Neural progenitor cell (in vitro differentiated cells): Measurements from ENCODE around the gene AUNIP. TPM values are rescaled to one million over a fixed set of nuclear protein-coding genes. Genes with fewer than 3 reads are reported as not detected.

Source experiments
- DNase-seq: peaks from one replicate; pipeline ENCODE4 v3.0.0-alpha.2; 2016; ENCODE audit warnings: low spot score
- H2AFZ ChIP-seq: fragments of 200-600 bp; sonication (generic); replicated peaks from 2 replicates; pipeline ENCODE4 v1.6.1; 2016; ENCODE audit warnings: antibody characterized with exemption
- H3F3A ChIP-seq: fragments of 200-600 bp; sonication (generic); 2 replicates; pipeline ENCODE4 v1.6.1; 2016; ENCODE audit warnings: antibody characterized with exemption, low read depth
- H3K27ac ChIP-seq: fragments of 200-600 bp; sonication (generic); 2 replicates; pipeline ENCODE4 v1.5.1; 2016; ENCODE audit warnings: mild to moderate bottlenecking
- H3K27me3 ChIP-seq: fragments of 200-600 bp; sonication (generic); 2 replicates; pipeline ENCODE4 v1.6.1; 2016; ENCODE audit warnings: mild to moderate bottlenecking, moderate library complexity
- H3K36me3 ChIP-seq: fragments of 200-600 bp; sonication (generic); 2 replicates; pipeline ENCODE4 v1.5.1; 2016
- H3K4me1 ChIP-seq: fragments of 200-600 bp; sonication (generic); 2 replicates; pipeline ENCODE4 v1.6.1; 2016; ENCODE audit warnings: mixed run types
- H3K4me2 ChIP-seq: fragments of 200-600 bp; sonication (generic); 2 replicates; pipeline ENCODE4 v1.6.1; 2016
- H3K4me3 ChIP-seq: fragments of 200-600 bp; sonication (generic); 2 replicates; pipeline ENCODE4 v1.5.1; 2016
- H3K79me2 ChIP-seq: fragments of 200-600 bp; sonication (generic); 2 replicates; pipeline ENCODE4 v1.6.1; 2016; ENCODE audit warnings: low read depth
- H3K9ac ChIP-seq: fragments of 200-600 bp; sonication (generic); 2 replicates; pipeline ENCODE4 v1.6.1; 2016
- H3K9me3 ChIP-seq: fragments of 200-600 bp; sonication (generic); 2 replicates; pipeline ENCODE4 v1.5.1; 2016; ENCODE audit warnings: low read depth
- H4K20me1 ChIP-seq: fragments of 200-600 bp; sonication (generic); 2 replicates; pipeline ENCODE4 v1.6.1; 2016; ENCODE audit warnings: low read depth
- H3K27ac Mint-ChIP-seq: 3 replicates; pipeline ENCODE4 v1.8.0; 2021; ENCODE audit warnings: mixed read lengths
- H3K27me3 Mint-ChIP-seq: 2 replicates; pipeline ENCODE4 v1.8.0; 2022; ENCODE audit warnings: low read depth, mild to moderate bottlenecking, inconsistent platforms, moderate library complexity, mixed read lengths; ENCODE audit not compliant: insufficient read depth
- H3K36me3 Mint-ChIP-seq: 3 replicates; pipeline ENCODE4 v1.8.0; 2021; ENCODE audit warnings: mixed read lengths
- H3K4me1 Mint-ChIP-seq: 3 replicates; pipeline ENCODE4 v1.8.0; 2021; ENCODE audit warnings: mixed read lengths
- H3K4me3 Mint-ChIP-seq: 3 replicates; pipeline ENCODE4 v1.8.0; 2021; ENCODE audit warnings: mild to moderate bottlenecking, moderate library complexity, mixed read lengths
- H3K9me3 Mint-ChIP-seq: 3 replicates; pipeline ENCODE4 v1.8.0; 2020; ENCODE audit warnings: mixed read lengths
- CTCF ChIP-seq: fragments of 200-600 bp; sonication (generic); IDR thresholded peaks from 2 replicates; pipeline ENCODE4 v1.5.1; 2017; ENCODE audit warnings: antibody characterized with exemption, mild to moderate bottlenecking
- EZH2 ChIP-seq: fragments of 200-600 bp; sonication (generic); IDR thresholded peaks from 2 replicates; pipeline ENCODE4 v1.6.1; 2017; ENCODE audit warnings: antibody characterized with exemption, mild to moderate bottlenecking, moderate library complexity
- EZH2phosphoT487 ChIP-seq: fragments of 200-600 bp; sonication (generic); IDR thresholded peaks from 2 replicates; pipeline ENCODE4 v1.6.1; 2017; ENCODE audit warnings: antibody characterized with exemption
- microRNA-seq: library from miRNA; unstranded; fragments of <30 nt; microRNA quantifications from one replicate; pipeline ENCODE4, GENCODE V29; 2016
- small RNA-seq: library from RNA; depleted of rRNA; stranded (forward); fragments of <200 nt; gene quantifications from one replicate; pipeline ENCODE3, GENCODE V24; 2015
- total RNA-seq: library from RNA; depleted of rRNA; stranded (reverse); fragments of >200 nt; gene quantifications from 2 replicates; pipeline ENCODE4 v1.2.3, GENCODE V29; 2015; ENCODE audit warnings: low replicate concordance

The AUNIP gene
- total RNA-seq, 1 donor from 2014 or later, result 15.2 TPM

- H3K36me3 ChIP-seq, result no peaks in the 10 kb centered on the region
- H3K4me3 ChIP-seq, result no peak overlapping the region
- no peaks in the 10 kb centered on the region for H3K79me2 ChIP-seq
- Mint-ChIP-seq H3K4me1 (peaks cover 65% of the 10 kb centered on the region), H3K27ac (peak overlapping the region; percentile 2), H3K4me3 (no peak overlapping the region), H3K9me3 (no peaks in the 10 kb centered on the region), H3K36me3 (no peaks in the 10 kb centered on the region), H3K27me3 (peaks cover 12% of the 10 kb centered on the region)
- no peaks in the 10 kb centered on the region for H4K20me1 ChIP-seq
- no peaks in the 10 kb centered on the region for H3K4me1 ChIP-seq
- no peak for TF ChIP-seq EZH2phosphoT487
- TF ChIP-seq EZH2, result no peak
- TF ChIP-seq CTCF, result no peak
- H3K4me2 ChIP-seq, result no peak overlapping the region
- no peak overlapping the region for H3K27ac ChIP-seq
- no peak for DNase-seq
- H2AFZ ChIP-seq, result no peak overlapping the region
- H3F3A ChIP-seq, result no peaks in the 10 kb centered on the region
- no peaks in the 10 kb centered on the region for H3K9me3 ChIP-seq
- H3K27me3 ChIP-seq, result no peaks in the 10 kb centered on the region
- H3K9ac ChIP-seq, result no peak overlapping the region
Observed at GRCh38 chr1:25786887-25787759, 72.1 kb downstream of the AUNIP start.

- TF ChIP-seq EZH2phosphoT487 (no peak), EZH2 (no peak), CTCF (no peak)
- no peaks in the 10 kb centered on the region for H3K36me3 ChIP-seq
- no peak for DNase-seq
- H3K36me3 Mint-ChIP-seq, result no peaks in the 10 kb centered on the region
- H3K27me3 Mint-ChIP-seq, result peaks cover 18% of the 10 kb centered on the region
- H3K79me2 ChIP-seq, result no peaks in the 10 kb centered on the region
- no peak overlapping the region for H2AFZ ChIP-seq
- no peaks in the 10 kb centered on the region for H3K9me3 ChIP-seq
- no peaks in the 10 kb centered on the region for H4K20me1 ChIP-seq
- H3K4me1 Mint-ChIP-seq, result peaks cover 55% of the 10 kb centered on the region
- H3F3A ChIP-seq, result peaks cover 6% of the 10 kb centered on the region
- peaks cover 7% of the 10 kb centered on the region for H3K4me1 ChIP-seq
- H3K27ac Mint-ChIP-seq, result no peak overlapping the region
- no peaks in the 10 kb centered on the region for H3K27me3 ChIP-seq
- H3K4me3 ChIP-seq, result no peak overlapping the region
- H3K4me3 Mint-ChIP-seq, result no peak overlapping the region
- no peak overlapping the region for H3K4me2 ChIP-seq
- H3K9ac ChIP-seq, result no peak overlapping the region
- no peaks in the 10 kb centered on the region for H3K9me3 Mint-ChIP-seq
- no peak overlapping the region for H3K27ac ChIP-seq
Observed at GRCh38 chr1:25785333-25786067, 73.8 kb downstream of the AUNIP start.

- no peak overlapping the region for H3K4me2 ChIP-seq
- H3K27ac Mint-ChIP-seq, result no peak overlapping the region
- H3K4me3 ChIP-seq, result no peak overlapping the region
- H3K4me1 Mint-ChIP-seq, result peaks cover 60% of the 10 kb centered on the region
- TF ChIP-seq EZH2 (no peak), CTCF (no peak), EZH2phosphoT487 (no peak)
- no peaks in the 10 kb centered on the region for H3K36me3 Mint-ChIP-seq
- peaks cover 20% of the 10 kb centered on the region for H3K27me3 Mint-ChIP-seq
- no peaks in the 10 kb centered on the region for H4K20me1 ChIP-seq
- no peaks in the 10 kb centered on the region for H3K9me3 Mint-ChIP-seq
- no peaks in the 10 kb centered on the region for H3K36me3 ChIP-seq
- H3K79me2 ChIP-seq, result no peaks in the 10 kb centered on the region
- H3K9ac ChIP-seq, result no peak overlapping the region
- H3F3A ChIP-seq, result peaks cover 15% of the 10 kb centered on the region
- no peak overlapping the region for H3K4me3 Mint-ChIP-seq
- no peak for DNase-seq
- no peak overlapping the region for H2AFZ ChIP-seq
- no peaks in the 10 kb centered on the region for H3K9me3 ChIP-seq
- no peak overlapping the region for H3K27ac ChIP-seq
- H3K4me1 ChIP-seq, result peaks cover 15% of the 10 kb centered on the region
- H3K27me3 ChIP-seq, result no peaks in the 10 kb centered on the region
Observed at GRCh38 chr1:25784575-25785051, 74.6 kb downstream of the AUNIP start.

Small RNA genes within 50 kb of the gene (microRNA-seq; reads per million reads assigned to microRNA genes)
- not detected for gene MIR3917

Small RNA genes within 50 kb of the gene (small RNA-seq; reads per million reads assigned to genes)
- not detected for gene AL033528.1
- not detected for gene RF00019
- gene SNRPFP2, result not detected

Other genes with a start within 250 kb of the AUNIP start
- 5.3 and 6.8 TPM in 2 replicates for gene MAN1C1, start 242.7 kb downstream of the AUNIP start, total RNA-seq
- gene SELENON, start 59.3 kb downstream of the AUNIP start, total RNA-seq, result 24.9 and 50.4 TPM in 2 replicates
- gene MTFR1L, start 39.5 kb downstream of the AUNIP start, total RNA-seq, result 20.7 and 31.2 TPM in 2 replicates
- 1.1 and 3.7 TPM in 2 replicates for gene PAQR7, start 16.3 kb upstream of the AUNIP start, total RNA-seq
- gene STMN1, start 47.0 kb upstream of the AUNIP start, total RNA-seq, result 356 and 519 TPM in 2 replicates
- 16.6 and 18.2 TPM in 2 replicates for gene PAFAH2, start 138.6 kb upstream of the AUNIP start, total RNA-seq
- gene EXTL1, start 162.3 kb upstream of the AUNIP start, total RNA-seq, result 0.95 and 2.1 TPM in 2 replicates
- gene SLC30A2, start 186.7 kb upstream of the AUNIP start, total RNA-seq, result not detected in 2 replicates
- gene TRIM63, start 208.2 kb upstream of the AUNIP start, total RNA-seq, result not detected in 2 replicates